Measurements from ENCODE around the gene GABARAPL2. TPM values are rescaled to one million over a fixed set of nuclear protein-coding genes. Genes with fewer than 3 reads are reported as not detected.

GABARAPL2 gene
- total RNA-seq, 5 donors from 2014 or later (not counting 1 experiment from before 2014, with no cell fraction given) = 70.9 to 78.6 (median 76.4) TPM

- Mint-ChIP-seq H3K27ac (no peak overlapping the region), H3K9me3 (no peaks in the 10 kb centered on the region), H3K36me3 (no peaks in the 10 kb centered on the region), H3K27me3 (peaks cover 0 to 4% of the 10 kb centered on the region in 2 donors), H3K4me3 (no peak overlapping the region), H3K4me1 (no peaks in the 10 kb centered on the region)
- ChIA-PET POLR2A (no interaction called here), CTCF (no interaction called here)
- Histone ChIP-seq H3K4me3 (ENCODE audit: control insufficient read depth in 1 of 2, extremely low read depth in 1 of 2, low read length in 1 of 2) (no peak overlapping the region), H3K27ac (ENCODE audit: low read length) (no peak overlapping the region), H3K27me3 (replicated peaks in 1 of 2; ENCODE audit: control insufficient read depth in 2 of 2, extremely low read depth in 1 of 2, insufficient read depth in 2 of 2, low read length in 1 of 2) (peaks cover 0 to 6% of the 10 kb centered on the region in 2 experiments), H3K9me3 (no peaks in the 10 kb centered on the region), H3K36me3 (ENCODE audit: control insufficient read depth in 2 of 2, extremely low read depth in 1 of 2, insufficient read depth in 1 of 2, low read length in 1 of 2) (no peaks in the 10 kb centered on the region), H3K4me1 (ENCODE audit: control insufficient read depth in 1 of 2, extremely low read depth in 1 of 2, insufficient read depth in 2 of 2, low read length in 2 of 2) (no peaks in the 10 kb centered on the region)
- ATAC-seq (replicated peaks in 1 of 4) = no peak
- DNase-seq = no peak
- WGBS (ENCODE audit: insufficient coverage) = 98% methylated on average over 26 of the region's 29 CpGs
Measured at GRCh38 chr16:75529959-75530358, 36.2 kb upstream of the GABARAPL2 start.

- no peak for DNase-seq
- H3K36me3 Mint-ChIP-seq = no peaks in the 10 kb centered on the region
Measured at GRCh38 chr16:75532142-75532765, 33.9 kb upstream of the GABARAPL2 start.

DNA sequence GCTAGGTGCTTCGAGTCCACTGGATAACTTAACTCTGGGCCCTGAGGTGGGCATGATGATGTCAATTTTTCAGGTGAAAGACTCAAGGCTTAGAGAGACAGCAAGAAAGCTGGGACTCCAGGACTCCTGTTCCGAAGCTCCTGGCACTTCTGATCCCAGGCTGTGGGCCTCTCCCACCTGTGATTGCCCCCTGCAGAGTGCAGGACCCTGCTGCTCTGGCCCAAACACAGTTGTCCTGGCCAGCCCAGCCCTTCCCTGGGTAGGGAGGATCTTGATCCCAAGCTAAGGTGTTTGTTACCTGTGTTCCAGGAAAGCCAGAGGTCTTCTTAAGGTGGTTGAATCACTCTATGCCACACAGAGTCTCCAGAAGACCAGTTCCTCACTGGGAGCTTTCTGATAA, 33.4 kb upstream of the GABARAPL2 start:
- no peak overlapping the region for H3K4me3 Mint-ChIP-seq
- Histone ChIP-seq H3K36me3 (ENCODE audit: control insufficient read depth in 2 of 2, extremely low read depth in 1 of 2, insufficient read depth in 1 of 2, low read length in 1 of 2) (no peaks in the 10 kb centered on the region), H3K4me3 (ENCODE audit: control insufficient read depth in 1 of 2, extremely low read depth in 1 of 2, low read length in 1 of 2) (no peak overlapping the region), H3K27me3 (replicated peaks in 1 of 2; ENCODE audit: control insufficient read depth in 2 of 2, extremely low read depth in 1 of 2, insufficient read depth in 2 of 2, low read length in 1 of 2) (peaks cover 0 to 6% of the 10 kb centered on the region in 2 experiments), H3K9me3 (no peaks in the 10 kb centered on the region), H3K27ac (ENCODE audit: low read length) (no peak overlapping the region), H3K4me1 (ENCODE audit: control insufficient read depth in 1 of 2, extremely low read depth in 1 of 2, insufficient read depth in 2 of 2, low read length in 2 of 2) (no peaks in the 10 kb centered on the region)
- no peaks in the 10 kb centered on the region for H3K9me3 Mint-ChIP-seq
- no peak overlapping the region for H3K27ac Mint-ChIP-seq
- H3K4me1 Mint-ChIP-seq = no peaks in the 10 kb centered on the region
- ATAC-seq (replicated peaks in 1 of 4) (no peak), DNase-seq (no peak)
- no peaks in the 10 kb centered on the region for H3K36me3 Mint-ChIP-seq
- WGBS (ENCODE audit: insufficient coverage) = 58% methylated on average over 2 of the region's 2 CpGs
- H3K27me3 Mint-ChIP-seq = peaks cover 0 to 4% of the 10 kb centered on the region in 2 donors
- CTCF ChIA-PET = no interaction called here
- POLR2A ChIA-PET = no interaction called here

More at GRCh38 chr16:75532142-75532765, 33.9 kb upstream of the GABARAPL2 start:
- Histone ChIP-seq H3K36me3 (ENCODE audit: control insufficient read depth in 2 of 2, extremely low read depth in 1 of 2, insufficient read depth in 1 of 2, low read length in 1 of 2) (no peaks in the 10 kb centered on the region), H3K27me3 (replicated peaks in 1 of 2; ENCODE audit: control insufficient read depth in 2 of 2, extremely low read depth in 1 of 2, insufficient read depth in 2 of 2, low read length in 1 of 2) (peaks cover 0 to 6% of the 10 kb centered on the region in 2 experiments), H3K4me1 (ENCODE audit: control insufficient read depth in 1 of 2, extremely low read depth in 1 of 2, insufficient read depth in 2 of 2, low read length in 2 of 2) (no peaks in the 10 kb centered on the region), H3K9me3 (no peaks in the 10 kb centered on the region), H3K4me3 (ENCODE audit: control insufficient read depth in 1 of 2, extremely low read depth in 1 of 2, low read length in 1 of 2) (no peak overlapping the region), H3K27ac (ENCODE audit: low read length) (no peak overlapping the region)
- no peak for ATAC-seq (replicated peaks in 1 of 4)
- CTCF ChIA-PET = interaction anchor here in 1 of 2 donors (0.6 kb wide), 1 partner anchor 131 kb away, joined by 3 read pairs; no protein-coding TSS in a partner anchor
- H3K4me1 Mint-ChIP-seq = no peaks in the 10 kb centered on the region
- POLR2A ChIA-PET = no interaction called here
- H3K27me3 Mint-ChIP-seq = peaks cover 0 to 4% of the 10 kb centered on the region in 2 donors
- 89% methylated on average over 1 of the region's 8 CpGs for WGBS (ENCODE audit: insufficient coverage)
- no peak overlapping the region for H3K27ac Mint-ChIP-seq
- no peaks in the 10 kb centered on the region for H3K9me3 Mint-ChIP-seq
- no peak overlapping the region for H3K4me3 Mint-ChIP-seq

GRCh38 chr16:75534560-75535205, 31.5 kb upstream of the GABARAPL2 start:
- Histone ChIP-seq H3K4me3 (ENCODE audit: control insufficient read depth in 1 of 2, extremely low read depth in 1 of 2, low read length in 1 of 2) (no peak overlapping the region), H3K9me3 (no peaks in the 10 kb centered on the region), H3K36me3 (ENCODE audit: control insufficient read depth in 2 of 2, extremely low read depth in 1 of 2, insufficient read depth in 1 of 2, low read length in 1 of 2) (no peaks in the 10 kb centered on the region), H3K27me3 (replicated peaks in 1 of 2; ENCODE audit: control insufficient read depth in 2 of 2, extremely low read depth in 1 of 2, insufficient read depth in 2 of 2, low read length in 1 of 2) (peaks cover 0 to 6% of the 10 kb centered on the region in 2 experiments), H3K27ac (ENCODE audit: low read length) (no peak overlapping the region), H3K4me1 (ENCODE audit: control insufficient read depth in 1 of 2, extremely low read depth in 1 of 2, insufficient read depth in 2 of 2, low read length in 2 of 2) (no peaks in the 10 kb centered on the region)
- 83% methylated on average over 15 of the region's 19 CpGs for WGBS (ENCODE audit: insufficient coverage)
- ChIA-PET POLR2A (no interaction called here), CTCF (interaction anchor here in 1 of 2 donors (0.6 kb wide), 1 partner anchor 531 kb away, joined by 3 read pairs; no protein-coding TSS in a partner anchor)
- Mint-ChIP-seq H3K36me3 (no peaks in the 10 kb centered on the region), H3K9me3 (no peaks in the 10 kb centered on the region), H3K4me3 (no peak overlapping the region), H3K4me1 (no peaks in the 10 kb centered on the region), H3K27ac (no peak overlapping the region), H3K27me3 (peaks cover 0 to 4% of the 10 kb centered on the region in 2 donors)
- DNase-seq = no peak
- no peak for ATAC-seq (replicated peaks in 1 of 4)

DNA sequence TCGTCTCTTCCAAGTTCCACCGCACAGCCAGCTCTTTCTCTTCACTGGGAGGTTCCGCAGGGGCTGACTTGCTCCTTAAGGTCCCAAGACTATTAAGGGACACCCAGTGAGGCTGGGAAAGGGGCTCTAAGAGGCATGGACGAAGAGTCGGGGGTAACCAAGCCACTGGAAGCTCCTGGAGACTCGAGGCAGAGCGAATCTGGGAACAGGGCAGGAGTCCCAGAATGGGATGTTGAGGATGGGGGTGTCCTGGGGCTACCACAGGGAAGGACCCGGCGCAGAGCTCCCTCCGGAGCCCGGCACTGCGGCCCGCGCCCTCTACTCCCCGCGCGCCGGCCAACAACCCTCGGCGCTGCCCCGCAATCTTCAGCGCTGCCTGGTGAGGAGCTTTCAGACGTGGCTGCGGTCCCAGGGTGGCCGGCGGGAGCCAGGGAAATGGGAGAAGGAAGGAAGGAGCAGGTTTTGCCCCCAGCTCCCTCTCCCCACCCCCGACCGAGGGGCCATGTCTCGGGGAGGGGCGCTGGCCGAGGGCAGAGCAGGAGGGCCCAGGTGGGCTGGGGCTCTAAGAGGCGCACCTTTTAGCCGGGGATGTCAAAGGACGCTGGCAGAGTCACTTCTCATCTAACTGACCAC, 30.9 kb upstream of the GABARAPL2 start:
- peaks cover 0 to 4% of the 10 kb centered on the region in 2 donors for H3K27me3 Mint-ChIP-seq
- H3K27me3 ChIP-seq (replicated peaks in 1 of 2; ENCODE audit: control insufficient read depth in 2 of 2, extremely low read depth in 1 of 2, insufficient read depth in 2 of 2, low read length in 1 of 2) = peaks cover 0 to 6% of the 10 kb centered on the region in 2 experiments
- no peaks in the 10 kb centered on the region for H3K9me3 ChIP-seq
- ATAC-seq (replicated peaks in 1 of 4) (no peak), DNase-seq (no peak)
- CTCF ChIA-PET = interaction anchor here in 1 of 2 donors (0.6 kb wide), 1 partner anchor 531 kb away, joined by 3 read pairs; no protein-coding TSS in a partner anchor
- H3K36me3 Mint-ChIP-seq = no peaks in the 10 kb centered on the region
- WGBS (ENCODE audit: insufficient coverage) = 76% methylated on average over 14 of the region's 34 CpGs
- H3K4me1 ChIP-seq (ENCODE audit: control insufficient read depth in 1 of 2, extremely low read depth in 1 of 2, insufficient read depth in 2 of 2, low read length in 2 of 2) = no peaks in the 10 kb centered on the region
- no peaks in the 10 kb centered on the region for H3K36me3 ChIP-seq (ENCODE audit: control insufficient read depth in 2 of 2, extremely low read depth in 1 of 2, insufficient read depth in 1 of 2, low read length in 1 of 2)
- no peak overlapping the region for H3K4me3 Mint-ChIP-seq
- no peak overlapping the region for H3K27ac ChIP-seq (ENCODE audit: low read length)
- POLR2A ChIA-PET = no interaction called here
- no peaks in the 10 kb centered on the region for H3K4me1 Mint-ChIP-seq
- no peak overlapping the region for H3K27ac Mint-ChIP-seq
- H3K4me3 ChIP-seq (ENCODE audit: control insufficient read depth in 1 of 2, extremely low read depth in 1 of 2, low read length in 1 of 2) = no peak overlapping the region
- no peaks in the 10 kb centered on the region for H3K9me3 Mint-ChIP-seq

- POLR2A ChIA-PET = no interaction called here
- no peak within 1 kb of the TSS for H3K27ac Mint-ChIP-seq
- ATAC-seq (replicated peaks in 1 of 4) = no peak
Measured at GRCh38 chr16:75535901-75536300, 30.3 kb upstream of the GABARAPL2 start, which contains the start of gene CHST5. CHST5 (minus strand) TSS chr16:75536108; CDS start chr16:75530384, 5,724 bp downstream.

More at GRCh38 chr16:75535901-75536300, 30.3 kb upstream of the GABARAPL2 start, which contains the start of gene CHST5:
- Mint-ChIP-seq H3K4me1 (no peaks in the 10 kb centered on the region), H3K36me3 (no peaks in the 10 kb centered on the region), H3K27me3 (peaks cover 0 to 4% of the 10 kb centered on the region in 2 donors), H3K4me3 (no peak within 1 kb of the TSS), H3K9me3 (no peaks in the 10 kb centered on the region)
- CTCF ChIA-PET = no interaction called here
- Histone ChIP-seq H3K36me3 (ENCODE audit: control insufficient read depth in 2 of 2, extremely low read depth in 1 of 2, insufficient read depth in 1 of 2, low read length in 1 of 2) (no peaks in the 10 kb centered on the region), H3K4me1 (ENCODE audit: control insufficient read depth in 1 of 2, extremely low read depth in 1 of 2, insufficient read depth in 2 of 2, low read length in 2 of 2) (no peaks in the 10 kb centered on the region), H3K27me3 (replicated peaks in 1 of 2; ENCODE audit: control insufficient read depth in 2 of 2, extremely low read depth in 1 of 2, insufficient read depth in 2 of 2, low read length in 1 of 2) (peaks cover 0 to 6% of the 10 kb centered on the region in 2 experiments), H3K9me3 (no peaks in the 10 kb centered on the region), H3K4me3 (ENCODE audit: control insufficient read depth in 1 of 2, extremely low read depth in 1 of 2, low read length in 1 of 2) (no peak within 1 kb of the TSS), H3K27ac (ENCODE audit: low read length) (no peak within 1 kb of the TSS)
- 75% methylated on average over 2 of the region's 7 CpGs for WGBS (ENCODE audit: insufficient coverage)
- no peak for DNase-seq

Data from T-cell (primary cell).